HFFc6 (cell line): ENCODE data around the gene CAPZA3. TPM values are rescaled to one million over a fixed set of nuclear protein-coding genes. Genes with fewer than 3 reads are reported as not detected.

Experiments
- total RNA-seq, 6 experiments: library from RNA; stranded (reverse); fragmentation: NEBNext Ultra II Directional; extraction: Animal tissue kit (Norgen Biotek cat#: 25700); gene quantifications; 2 replicates in 1 of 6; 3 replicates in 5 of 6; pipeline ENCODE4 v1.2.3, GENCODE V29; 2021

CAPZA3 gene
- total RNA-seq, 6 experiments from 2014 or later, result not detected

Other genes starting within 250 kb of the CAPZA3 start
- gene PLCZ1, start 107 bp upstream of the CAPZA3 start, total RNA-seq, result not detected